Stimulated activated CD8-positive, alpha-beta memory T cell treated with anti-CD3 and anti-CD28 coated beads, Interleukin-15, amount 100 ng/mL, for 1 hour (primary cell): ENCODE data around the gene PLD1.
"Not testable (repeated sequence)": the region's sequence is repeated elsewhere in the genome, so short reads cannot be mapped to it uniquely, and the experiment has no call there.

ENCODE experiments used
- DNase-seq: peaks from one replicate; pipeline ENCODE4 v3.0.0-alpha.2; 2020; ENCODE audit warnings: low read depth

PLD1 gene

DNA sequence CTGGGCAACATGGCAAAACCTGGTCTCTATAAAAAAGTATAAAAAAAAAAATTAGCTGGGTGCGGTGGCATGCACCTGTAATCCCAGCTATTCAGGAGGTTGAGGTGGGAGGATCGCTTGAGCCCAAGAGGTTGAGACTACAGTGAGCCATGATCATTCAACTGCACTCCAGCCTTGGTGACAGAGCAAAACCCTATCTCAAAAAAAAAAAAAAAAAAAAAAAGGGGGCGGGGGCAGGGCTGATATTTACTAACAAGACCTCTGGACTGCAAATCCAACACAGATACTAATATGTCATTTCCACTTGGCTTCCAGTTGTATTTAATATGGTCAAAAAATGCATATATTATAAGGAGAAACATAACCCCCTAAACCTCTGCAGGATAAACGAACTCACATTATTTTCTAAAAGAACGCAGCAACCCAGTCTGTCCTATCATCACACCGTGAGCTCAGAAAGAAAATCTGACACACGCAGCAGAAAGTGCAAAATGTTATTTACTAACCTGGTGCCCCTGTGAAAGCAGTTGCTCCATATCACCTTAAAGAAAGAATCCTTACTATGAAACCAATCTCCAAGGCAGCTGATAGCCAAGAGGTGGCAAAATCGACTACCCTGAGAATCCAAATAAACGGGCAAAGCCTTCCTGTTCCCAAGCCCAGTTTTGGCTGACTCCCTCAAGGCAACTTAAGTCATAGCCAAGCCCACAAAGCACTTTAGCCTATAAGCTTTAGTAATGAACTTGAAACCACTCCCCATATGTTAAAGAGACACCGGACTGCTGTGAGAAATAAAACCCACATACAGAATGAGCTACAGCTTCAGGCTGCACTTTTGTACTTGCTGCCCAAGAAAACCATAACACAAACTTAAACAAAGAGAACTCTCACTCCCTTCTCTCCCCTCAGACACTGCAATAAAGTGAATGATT lies 39.3 kb downstream of the PLD1 start:
- DNase-seq = no peak

DNA sequence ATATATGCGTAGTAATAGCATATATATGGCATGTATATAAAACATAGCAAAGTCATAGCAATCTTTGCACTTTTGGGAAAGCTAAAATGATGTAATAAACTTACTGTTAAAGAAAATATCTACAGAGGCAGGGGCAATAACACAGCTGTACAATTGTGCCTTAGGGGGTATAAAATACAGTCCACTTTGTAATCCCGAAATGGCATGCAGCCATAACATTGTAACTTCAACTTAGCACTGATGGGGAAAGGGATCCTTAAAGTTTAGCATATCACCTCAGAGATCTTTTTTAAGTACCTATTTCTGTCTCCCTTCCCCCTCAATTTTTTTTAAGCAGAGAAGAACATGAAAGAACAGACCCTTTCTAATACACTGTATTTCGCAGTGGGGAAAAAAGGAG lies 40.8 kb downstream of the PLD1 start:
- no peak for DNase-seq

DNA sequence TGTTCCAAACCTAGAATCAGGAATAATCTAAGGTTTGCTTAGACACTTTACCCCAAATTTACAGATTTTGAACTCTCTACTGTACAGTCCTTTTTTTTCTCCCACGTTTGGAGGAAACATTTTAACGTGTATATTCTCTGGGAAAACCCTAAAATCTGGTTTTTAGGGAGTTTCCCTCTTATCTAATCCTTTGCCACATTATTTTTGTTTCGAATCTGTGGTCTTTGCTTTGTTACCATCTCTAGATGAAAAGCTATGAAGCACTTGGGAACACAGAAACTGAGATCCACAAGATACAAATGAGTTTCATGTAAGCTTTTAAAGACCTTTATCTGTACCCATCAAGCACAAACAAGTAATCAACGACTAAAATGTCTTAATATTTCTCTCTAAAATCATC lies 41.3 kb downstream of the PLD1 start:
- DNase-seq = no peak

- no peak for DNase-seq
Observed at GRCh38 chr3:171768281-171768900, 41.9 kb downstream of the PLD1 start.

DNA sequence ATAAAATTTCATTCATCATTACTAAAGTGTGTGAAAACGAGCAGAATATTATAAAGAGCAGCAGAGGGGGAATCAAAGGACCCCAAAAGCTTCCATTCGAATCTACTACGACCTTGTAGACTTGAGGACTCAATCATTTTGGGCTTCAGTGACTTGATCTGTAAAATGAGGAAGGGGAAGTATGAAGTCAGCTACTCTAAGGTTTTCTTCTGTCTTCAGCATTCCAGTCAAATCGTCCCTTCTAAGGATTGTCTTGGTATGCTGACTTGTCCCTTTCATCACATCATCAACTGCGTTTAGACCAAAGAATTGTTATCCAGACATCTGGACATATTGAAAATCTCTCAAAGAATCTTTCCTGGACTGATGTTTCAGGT lies 44.8 kb downstream of the PLD1 start:
- no peak for DNase-seq

GRCh38 chr3:171763392-171763791 lies 46.9 kb downstream of the PLD1 start:
- DNase-seq = no peak

DNA sequence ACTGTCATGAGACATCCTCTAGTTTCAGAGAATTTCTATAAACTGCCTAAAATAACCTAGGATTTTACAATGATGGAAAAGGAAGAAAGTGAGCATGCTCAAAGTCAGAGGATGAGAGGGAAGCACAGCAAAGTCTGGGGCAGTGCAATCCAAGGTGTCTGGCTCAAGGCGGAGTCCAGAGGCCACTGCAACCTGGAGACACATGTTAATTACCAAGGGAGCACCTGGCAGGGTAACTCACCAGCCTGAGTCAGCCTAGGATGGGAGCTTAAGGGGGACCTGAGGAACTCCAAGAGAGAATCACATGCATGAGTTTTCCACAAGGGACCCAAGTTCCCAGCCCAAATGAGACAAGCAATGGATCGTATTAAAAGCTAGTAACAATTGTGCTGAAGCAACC lies 49.8 kb downstream of the PLD1 start:
- DNase-seq = no peak

DNA sequence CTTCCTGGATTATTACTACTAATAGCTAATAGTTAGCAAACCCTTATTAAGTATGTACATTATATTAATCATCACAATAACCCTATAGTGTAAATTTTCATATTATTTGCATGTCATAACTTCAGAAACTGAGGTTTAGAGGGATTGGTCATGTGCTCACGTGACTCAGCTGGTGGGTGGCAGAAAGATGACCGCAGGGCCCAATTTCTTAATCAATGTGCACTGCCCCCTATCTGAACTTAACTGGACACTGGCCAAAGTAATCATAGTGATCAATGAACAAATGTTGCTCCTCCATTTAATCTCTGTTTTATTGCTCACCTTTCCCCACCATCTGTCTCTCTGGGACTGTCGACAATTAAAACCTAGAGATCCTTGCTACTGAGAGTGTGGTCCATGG lies 52.2 kb downstream of the PLD1 start:
- no peak for DNase-seq

DNA sequence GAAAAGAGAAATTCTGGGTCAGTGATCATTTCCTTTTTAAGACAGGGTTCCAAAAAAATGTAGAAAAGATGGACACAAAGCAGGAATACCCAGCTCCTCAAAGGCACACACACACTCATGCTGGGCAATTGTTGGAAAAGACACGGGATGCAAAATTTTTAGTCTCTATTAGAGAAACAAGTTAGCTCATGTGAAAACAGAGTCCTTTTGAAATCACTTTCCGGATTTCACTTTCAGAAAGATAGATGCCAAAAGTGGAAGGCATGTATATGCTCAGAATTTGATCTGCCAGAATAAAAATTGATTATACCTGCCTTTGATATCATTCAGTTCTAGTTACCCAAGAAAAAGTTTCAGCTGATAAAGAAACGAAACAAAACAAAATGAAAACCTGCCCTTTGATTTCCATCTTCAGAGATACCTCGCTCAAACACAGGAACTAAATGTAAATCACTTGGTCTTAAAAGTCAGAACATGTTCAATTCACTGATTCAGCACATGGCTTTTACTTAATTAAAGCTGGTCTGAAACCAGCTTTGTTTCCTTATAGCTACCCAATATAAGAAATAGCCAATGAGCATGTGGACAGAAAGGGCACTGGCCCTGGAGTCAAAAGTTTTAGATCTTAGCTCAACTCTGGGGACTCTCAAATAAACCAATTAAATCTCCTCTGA lies 52.8 kb downstream of the PLD1 start:
- DNase-seq = no peak

DNA sequence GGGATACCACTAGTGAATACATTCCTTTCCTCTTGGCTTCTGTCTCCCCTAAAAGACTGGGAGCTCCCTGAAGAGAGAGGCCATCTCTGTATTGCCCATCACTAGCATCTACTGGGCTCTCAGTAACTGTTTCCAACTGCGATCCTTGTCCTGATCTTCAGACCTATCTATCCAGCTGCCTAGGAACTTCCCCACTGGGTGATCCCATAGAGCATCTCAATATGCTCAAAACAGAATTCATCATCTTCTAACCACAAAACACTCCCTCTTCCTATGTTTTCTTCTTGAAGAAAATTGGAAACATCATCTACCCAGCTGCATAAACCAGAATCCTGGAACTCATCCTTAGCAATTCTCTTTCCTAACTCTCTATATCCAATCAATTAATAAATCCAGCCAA lies 54.6 kb downstream of the PLD1 start:
- no peak for DNase-seq

- DNase-seq = no peak
Observed at GRCh38 chr3:171755015-171755589, 55.2 kb downstream of the PLD1 start.

DNA sequence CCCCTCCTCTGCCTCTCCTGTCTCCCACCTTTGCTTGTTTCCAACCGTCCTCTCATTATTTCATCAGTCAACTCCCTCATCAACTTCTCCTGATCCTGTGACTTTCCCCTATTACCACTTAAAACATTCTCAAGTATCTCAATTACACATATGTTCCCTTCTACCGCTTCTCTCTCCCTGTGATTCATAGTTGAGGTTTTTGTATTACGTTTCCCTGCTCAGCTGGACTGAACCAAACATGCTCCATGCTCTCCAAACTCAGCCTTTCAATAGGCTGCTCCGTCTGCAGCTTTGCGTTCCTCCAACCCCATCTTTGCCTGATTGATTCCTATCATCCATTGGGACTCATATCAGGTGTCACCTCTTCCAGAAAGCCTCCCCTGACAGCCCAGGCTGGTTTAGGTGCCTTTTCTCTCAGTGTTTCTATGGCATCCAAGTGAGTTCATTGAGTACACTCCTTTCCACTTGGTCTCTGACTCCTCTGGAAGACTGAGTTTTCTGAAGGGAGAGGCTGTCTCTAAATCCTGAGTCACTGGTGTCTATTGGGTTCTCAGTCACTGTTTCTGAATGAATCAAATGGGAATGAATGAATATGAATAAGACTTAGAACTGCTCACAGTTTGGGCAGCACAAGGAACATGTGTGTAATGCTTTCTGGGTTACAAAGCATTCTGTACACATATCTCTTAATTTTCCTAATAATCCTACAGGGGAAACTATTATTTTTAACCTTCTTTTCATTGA lies 56.4 kb downstream of the PLD1 start:
- no peak for DNase-seq

GRCh38 chr3:171753025-171753472 lies 57.2 kb downstream of the PLD1 start:
- no peak for DNase-seq

- DNase-seq = no peak
Observed at GRCh38 chr3:171752329-171752728, 58.0 kb downstream of the PLD1 start.

DNA sequence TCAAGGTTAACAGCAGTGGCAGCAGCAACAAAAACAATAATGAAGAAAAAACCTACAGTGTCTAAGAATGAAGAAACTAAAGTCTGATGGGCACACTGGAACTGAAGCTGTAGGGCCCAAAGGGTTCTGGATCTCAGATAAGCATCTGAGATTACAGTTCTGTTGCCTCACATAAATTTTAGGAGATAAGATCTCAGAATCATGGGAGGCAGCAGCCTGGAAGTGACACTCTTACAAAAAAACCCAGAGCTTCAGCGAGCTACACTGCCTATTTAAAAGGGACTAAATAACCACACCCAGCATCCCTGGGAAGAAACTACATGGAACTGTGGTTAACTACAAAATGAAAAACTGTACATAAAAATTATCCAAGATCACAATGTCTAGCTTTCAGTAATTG lies 61.2 kb downstream of the PLD1 start:
- DNase-seq = no peak

DNA sequence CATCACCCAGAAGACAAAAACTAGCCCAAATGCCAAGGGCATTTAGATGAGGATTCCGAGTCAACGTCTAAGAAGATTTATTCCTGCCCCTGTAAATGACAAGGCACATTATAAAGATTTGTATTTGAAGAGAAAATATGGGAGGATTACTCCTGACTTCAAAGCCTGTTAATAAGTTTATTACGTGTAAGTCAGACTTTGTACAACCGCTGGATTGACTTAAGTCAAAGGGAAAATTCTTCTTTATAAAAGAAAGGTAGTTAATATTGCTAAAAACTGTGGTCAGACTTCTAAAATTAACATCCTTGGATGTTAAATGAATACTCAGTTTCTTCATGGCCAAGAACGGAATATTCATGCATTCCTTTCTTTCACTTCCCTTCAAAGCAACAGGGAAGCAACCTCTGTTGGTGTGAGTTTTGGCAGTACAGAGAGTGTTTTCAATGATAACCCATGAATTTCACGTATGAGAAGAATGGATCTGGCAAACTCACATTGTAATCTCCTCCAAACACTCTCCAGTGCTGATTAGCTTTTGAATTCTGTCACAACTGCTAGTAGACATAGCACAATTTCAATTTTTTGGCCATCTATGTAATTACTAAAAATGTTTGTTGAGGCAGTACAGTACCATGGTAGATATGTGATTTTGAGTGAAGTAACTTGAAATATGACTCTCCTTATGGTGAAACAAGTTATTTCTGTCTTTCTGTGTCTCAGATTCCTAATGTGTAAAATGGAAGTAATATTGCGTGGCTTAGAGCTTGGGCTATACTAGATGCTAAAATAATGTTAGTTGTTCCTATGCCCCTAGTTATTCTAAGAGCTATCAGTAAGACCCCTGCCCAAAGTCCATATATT lies 62.0 kb downstream of the PLD1 start:
- DNase-seq = no peak

DNA sequence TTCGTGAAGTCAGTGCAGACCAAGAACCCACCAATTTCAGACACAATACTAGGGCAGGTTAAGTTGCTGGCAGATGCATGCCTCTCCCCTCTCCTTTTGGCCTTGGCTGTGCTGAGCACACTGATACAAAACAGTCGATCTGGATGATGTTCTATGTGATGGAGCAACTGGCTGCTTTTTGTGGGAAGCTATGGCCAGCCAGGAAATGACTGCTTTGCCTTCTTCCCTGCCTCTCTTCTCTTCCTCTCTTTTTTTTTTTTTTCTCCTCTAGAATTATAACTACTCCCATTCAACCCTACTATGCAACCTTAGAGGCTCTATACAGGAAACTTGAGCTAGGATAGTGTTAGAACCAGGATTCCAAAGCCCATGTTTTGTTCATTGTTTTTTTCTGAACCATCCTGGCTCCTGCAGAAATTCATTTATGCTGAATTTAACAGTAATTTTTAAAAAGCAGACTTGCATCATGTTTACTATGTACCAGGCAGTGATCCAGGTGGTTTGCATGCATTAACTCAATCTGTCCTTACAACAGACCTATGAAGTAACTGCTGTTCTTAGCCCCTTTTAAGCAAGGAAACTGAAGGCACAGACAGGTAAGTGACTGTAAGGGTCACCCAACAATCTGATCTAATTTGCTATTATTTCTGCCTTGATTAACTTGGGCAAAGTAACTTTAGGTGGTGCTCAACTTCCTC lies 62.9 kb downstream of the PLD1 start:
- no peak for DNase-seq

- DNase-seq = not testable (repeated sequence)
Observed at GRCh38 chr3:171746320-171747222, 63.7 kb downstream of the PLD1 start.
